K562 (cell line): ENCODE measurements around the gene ARHGAP33. TPM values are rescaled to one million over a fixed set of nuclear protein-coding genes. Genes with fewer than 3 reads are reported as not detected.

ENCODE experiments used
- BCL6 ChIP-seq: fragments of 250-450 bp; sonication (Bioruptor Pico); IDR thresholded peaks from 2 replicates; pipeline ENCODE4 v1.4.0; 2020
- DMBX1 ChIP-seq: fragments of 250-450 bp; sonication (Bioruptor Pico); IDR thresholded peaks from 2 replicates; pipeline ENCODE4 v1.8.0; 2022; ENCODE audit warnings: inconsistent platforms, mild to moderate bottlenecking, moderate library complexity, borderline replicate concordance
- EWSR1 ChIP-seq: fragments of 450-650 bp; IDR thresholded peaks from 2 replicates; pipeline ENCODE4 v1.6.1; 2018; ENCODE audit warnings: borderline replicate concordance, mild to moderate bottlenecking, low read depth, moderate library complexity; ENCODE audit not compliant: partially characterized antibody
- FOXJ2 ChIP-seq: fragments of 200-800 bp; sonication (Bioruptor generic); IDR thresholded peaks from 2 replicates; pipeline ENCODE4 v1.6.1; 2016; ENCODE audit warnings: missing genetic modification characterization, missing compliant biosample characterization
- GABPB1 ChIP-seq: sonication (generic); formaldehyde crosslinking; IDR thresholded peaks from 2 replicates; pipeline ENCODE4 v1.8.0; 2022; ENCODE audit warnings: mild to moderate bottlenecking, missing genetic modification reagents
- HMG20B ChIP-seq: fragments of 250-450 bp; sonication (Bioruptor Pico); IDR thresholded peaks from 2 replicates; pipeline ENCODE4 v1.5.0; 2021; ENCODE audit warnings: mild to moderate bottlenecking
- MAZ ChIP-seq, 2 experiments: fragments of 450-650 bp in 1 of 2; sonication (generic) in 1 of 2; formaldehyde crosslinking; IDR thresholded peaks in 1 of 2; conservative IDR thresholded peaks in 1 of 2; 2 replicates each; pipeline versions ENCODE4 v1.4.0 to v1.5.0; 2020; ENCODE audit warnings: mild to moderate bottlenecking in 1 of 2, missing genetic modification reagents in 1 of 2
- MBD2 ChIP-seq: sonication (generic); IDR thresholded peaks from 2 replicates; pipeline ENCODE4 v1.6.1; 2016; ENCODE audit warnings: low read depth, borderline replicate concordance
- NRF1 ChIP-seq, 2 experiments: fragments of 450-650 bp; IDR thresholded peaks in 1 of 2; conservative IDR thresholded peaks in 1 of 2; 2 replicates each; pipeline ENCODE4 v1.6.1; 2014; ENCODE audit warnings: mild to moderate bottlenecking in 2 of 2
- TCFL5 ChIP-seq: fragments of 250-450 bp; sonication (Bioruptor Pico); conservative IDR thresholded peaks from 2 replicates; pipeline ENCODE4 v1.6.1; 2021; ENCODE audit warnings: mild to moderate bottlenecking, moderate library complexity, matching md5 sums
- TRIM24 ChIP-seq, 2 experiments: fragments of 450-650 bp; IDR thresholded peaks; 2 replicates each; pipeline ENCODE4 v1.6.1; 2016
- ZC3H11A ChIP-seq: IDR thresholded peaks from 2 replicates; pipeline ENCODE4 v1.6.1; 2012; ENCODE audit warnings: low read depth, low read length, improper control_type of control experiment
- ZNF12 ChIP-seq: sonication (generic); formaldehyde crosslinking; IDR thresholded peaks from 2 replicates; pipeline ENCODE4 v1.4.0; 2020; ENCODE audit warnings: mild to moderate bottlenecking, missing genetic modification reagents
- polyA plus RNA-seq, 8 experiments: library from polyadenylated mRNA; depleted of rRNA in 4 of 8; stranded (reverse) in 5 of 8; unstranded in 3 of 8; fragments of >200 nt; fragmentation: Nextera tagmentation in 2 of 8; fragmentation: Illumina TruSeq in 1 of 8; extraction: Ambion mirVana in 2 of 8; extraction: Trizol in 1 of 8; gene quantifications; 2 replicates each; pipeline versions ENCODE4 v1.2.1 to v1.2.3, GENCODE V29; 2011 to 2014; ENCODE audit warnings: inconsistent platforms in 1 of 8, missing spikeins in 1 of 8
- total RNA-seq, 7 experiments: library from RNA; depleted of rRNA in 6 of 7; stranded (reverse); fragments of >200 nt in 6 of 7; fragmentation: Illumina TruSeq in 2 of 7; extraction: Trizol in 2 of 7; gene quantifications; 2 replicates each; pipeline versions ENCODE4 v1.2.1 to v1.2.3, GENCODE V29; 2011 to 2021; ENCODE audit warnings: low replicate concordance in 1 of 7
- TF ChIP-seq, protein P1 (sequence below): fragments of 450-650 bp; IDR thresholded peaks from one replicate; pipeline ENCODE4 v1.6.1; 2018; ENCODE audit warnings: mild to moderate bottlenecking, moderate library complexity; ENCODE audit not compliant: partially characterized antibody
- TF ChIP-seq, protein P2 (sequence below), 2 experiments: fragments of 450-650 bp; conservative IDR thresholded peaks; 2 replicates each; pipeline ENCODE4 v1.6.1; 2017; ENCODE audit warnings: mild to moderate bottlenecking in 2 of 2, moderate library complexity in 2 of 2

Gene ARHGAP33
- total and polyA plus RNA-seq, 9 of the 15 experiments (the other 6 are each of a cell fraction or from before 2014, with no cell fraction given), result 0.06 to 26.6 (median 1.6) TPM; not detected in 1

DNA sequence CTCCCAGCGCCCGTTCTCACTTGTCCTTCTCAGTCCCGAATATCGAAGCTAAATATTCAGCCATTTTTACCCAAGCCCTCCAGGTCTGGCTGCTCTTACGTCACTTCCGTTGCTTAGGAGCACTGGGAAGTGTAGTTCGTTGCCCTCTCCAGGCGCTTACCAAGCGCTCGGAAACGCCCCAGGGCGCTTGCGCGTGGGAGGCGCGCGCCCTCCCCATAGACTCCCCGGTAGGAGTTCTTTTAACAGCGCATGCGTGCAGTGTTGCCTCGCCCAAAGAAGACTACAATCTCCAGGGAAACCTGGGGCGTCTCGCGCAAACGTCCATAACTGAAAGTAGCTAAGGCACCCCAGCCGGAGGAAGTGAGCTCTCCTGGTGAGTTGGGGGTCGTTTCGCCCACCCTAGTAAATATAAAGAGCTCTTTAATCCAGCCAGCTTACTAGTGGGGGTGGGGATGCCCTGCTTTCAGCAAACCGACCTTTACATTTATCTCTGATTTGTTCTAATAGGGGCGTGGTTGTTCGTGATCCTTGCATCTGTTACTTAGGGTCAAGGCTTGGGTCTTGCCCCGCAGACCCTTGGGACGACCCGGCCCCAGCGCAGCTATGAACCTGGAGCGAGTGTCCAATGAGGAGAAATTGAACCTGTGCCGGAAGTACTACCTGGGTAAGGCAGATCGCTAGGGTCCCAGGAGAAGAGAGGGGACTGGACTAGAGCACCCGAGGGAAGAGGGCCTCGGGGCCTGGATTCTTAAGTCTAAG lies 29.9 kb upstream of the ARHGAP33 start, which contains the start of the genes PSENEN and U2AF1L4 (continued):
- TF ChIP-seq EWSR1 (no peak), NRF1 (conservative IDR thresholded peaks at IDR 0.05 in 1 of 2, IDR thresholded peaks at IDR 0.05 in 1 of 2) (peak; percentile 99), MBD2 (peak; percentile 81), BCL6 (no peak), TRIM24 (IDR thresholded peaks at IDR 0.05) (no peak), MAZ (CRISPR knock-in tag; conservative IDR thresholded peaks at IDR 0.05 in 1 of 2, IDR thresholded peaks at IDR 0.05 in 1 of 2) (peak in 1 of 2 experiments; percentile 73; a peak in 1 of 4 replicates), FOXJ2 (tag) (peak; percentile 72; the same call in 1 of the 2 replicates), HMG20B (CRISPR knock-in tag) (no peak), ZNF12 (no peak), TCFL5 (CRISPR knock-in tag) (no peak), ZC3H11A (no peak), GABPB1 (CRISPR knock-in tag) (peak; percentile 98), DMBX1 (no peak)
- TF ChIP-seq, protein P1, sequence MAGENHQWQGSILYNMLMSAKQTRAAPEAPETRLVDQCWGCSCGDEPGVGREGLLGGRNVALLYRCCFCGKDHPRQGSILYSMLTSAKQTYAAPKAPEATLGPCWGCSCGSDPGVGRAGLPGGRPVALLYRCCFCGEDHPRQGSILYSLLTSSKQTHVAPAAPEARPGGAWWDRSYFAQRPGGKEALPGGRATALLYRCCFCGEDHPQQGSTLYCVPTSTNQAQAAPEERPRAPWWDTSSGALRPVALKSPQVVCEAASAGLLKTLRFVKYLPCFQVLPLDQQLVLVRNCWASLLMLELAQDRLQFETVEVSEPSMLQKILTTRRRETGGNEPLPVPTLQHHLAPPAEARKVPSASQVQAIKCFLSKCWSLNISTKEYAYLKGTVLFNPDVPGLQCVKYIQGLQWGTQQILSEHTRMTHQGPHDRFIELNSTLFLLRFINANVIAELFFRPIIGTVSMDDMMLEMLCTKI, result no peak
- TF ChIP-seq, protein P2, sequence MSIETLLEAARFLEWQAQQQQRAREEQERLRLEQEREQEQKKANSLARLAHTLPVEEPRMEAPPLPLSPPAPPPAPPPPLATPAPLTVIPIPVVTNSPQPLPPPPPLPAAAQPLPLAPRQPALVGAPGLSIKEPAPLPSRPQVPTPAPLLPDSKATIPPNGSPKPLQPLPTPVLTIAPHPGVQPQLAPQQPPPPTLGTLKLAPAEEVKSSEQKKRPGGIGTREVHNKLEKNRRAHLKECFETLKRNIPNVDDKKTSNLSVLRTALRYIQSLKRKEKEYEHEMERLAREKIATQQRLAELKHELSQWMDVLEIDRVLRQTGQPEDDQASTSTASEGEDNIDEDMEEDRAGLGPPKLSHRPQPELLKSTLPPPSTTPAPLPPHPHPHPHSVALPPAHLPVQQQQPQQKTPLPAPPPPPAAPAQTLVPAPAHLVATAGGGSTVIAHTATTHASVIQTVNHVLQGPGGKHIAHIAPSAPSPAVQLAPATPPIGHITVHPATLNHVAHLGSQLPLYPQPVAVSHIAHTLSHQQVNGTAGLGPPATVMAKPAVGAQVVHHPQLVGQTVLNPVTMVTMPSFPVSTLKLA (conservative IDR thresholded peaks at IDR 0.05), result peak in 1 of 2 experiments; percentile 20; a peak in 3 of 4 replicates
